ENCODE measurements around the gene SKAP1.

DNA sequence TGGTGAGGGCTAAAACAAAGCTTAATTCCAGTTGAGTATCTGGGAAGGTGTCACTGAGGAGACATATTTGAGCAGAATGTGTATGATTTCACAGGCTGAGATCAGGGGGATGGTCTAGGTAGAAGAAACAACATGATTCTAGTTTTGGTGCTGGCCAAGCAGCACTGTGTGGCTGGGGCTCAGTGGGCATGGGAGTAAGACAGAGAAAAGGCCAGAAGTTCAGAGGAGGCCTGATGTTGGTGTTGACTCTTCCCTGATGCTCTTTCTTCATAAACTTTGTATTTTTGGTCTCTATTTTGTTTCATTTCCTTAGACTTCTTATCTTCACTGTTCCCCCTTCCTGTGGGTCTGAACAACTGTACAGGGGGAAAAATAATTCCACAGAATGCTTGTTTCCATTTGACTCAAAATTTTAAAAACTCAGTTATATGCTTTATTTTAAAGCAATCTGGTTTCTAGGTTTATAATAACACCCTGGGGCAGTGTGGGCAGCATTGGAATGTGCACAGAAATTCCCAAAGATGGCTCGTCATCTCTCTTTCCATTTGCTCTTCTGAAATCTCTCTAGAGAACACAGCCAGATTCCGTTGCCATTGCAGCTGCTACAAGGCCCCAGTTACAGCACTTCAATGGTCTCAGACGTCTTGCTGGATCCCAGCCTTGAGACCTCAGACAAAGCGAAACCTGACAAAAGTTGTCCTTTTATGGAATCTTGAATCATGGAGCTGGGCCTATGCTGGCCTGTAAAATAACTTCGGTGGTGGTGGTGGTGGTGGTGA, 254.1 kb downstream of the SKAP1 start:
- TF ChIP-seq, protein P1, sequence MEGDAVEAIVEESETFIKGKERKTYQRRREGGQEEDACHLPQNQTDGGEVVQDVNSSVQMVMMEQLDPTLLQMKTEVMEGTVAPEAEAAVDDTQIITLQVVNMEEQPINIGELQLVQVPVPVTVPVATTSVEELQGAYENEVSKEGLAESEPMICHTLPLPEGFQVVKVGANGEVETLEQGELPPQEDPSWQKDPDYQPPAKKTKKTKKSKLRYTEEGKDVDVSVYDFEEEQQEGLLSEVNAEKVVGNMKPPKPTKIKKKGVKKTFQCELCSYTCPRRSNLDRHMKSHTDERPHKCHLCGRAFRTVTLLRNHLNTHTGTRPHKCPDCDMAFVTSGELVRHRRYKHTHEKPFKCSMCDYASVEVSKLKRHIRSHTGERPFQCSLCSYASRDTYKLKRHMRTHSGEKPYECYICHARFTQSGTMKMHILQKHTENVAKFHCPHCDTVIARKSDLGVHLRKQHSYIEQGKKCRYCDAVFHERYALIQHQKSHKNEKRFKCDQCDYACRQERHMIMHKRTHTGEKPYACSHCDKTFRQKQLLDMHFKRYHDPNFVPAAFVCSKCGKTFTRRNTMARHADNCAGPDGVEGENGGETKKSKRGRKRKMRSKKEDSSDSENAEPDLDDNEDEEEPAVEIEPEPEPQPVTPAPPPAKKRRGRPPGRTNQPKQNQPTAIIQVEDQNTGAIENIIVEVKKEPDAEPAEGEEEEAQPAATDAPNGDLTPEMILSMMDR (IDR thresholded peaks at IDR 0.05), result no peak
- no peak for TF ChIP-seq POLR2A (IDR thresholded peaks at IDR 0.05)
